ELR (cell line): ENCODE data around the gene OR4N5.
"Not testable (repeated sequence)": the region's sequence is repeated elsewhere in the genome, so short reads cannot be mapped to it uniquely, and the experiment has no call there.

ENCODE experiments used
- DNase-seq: peaks from one replicate; pipeline ENCODE4 v3.0.0-alpha.2; 2015; ENCODE audit warnings: low read depth

OR4N5 gene, protein sequence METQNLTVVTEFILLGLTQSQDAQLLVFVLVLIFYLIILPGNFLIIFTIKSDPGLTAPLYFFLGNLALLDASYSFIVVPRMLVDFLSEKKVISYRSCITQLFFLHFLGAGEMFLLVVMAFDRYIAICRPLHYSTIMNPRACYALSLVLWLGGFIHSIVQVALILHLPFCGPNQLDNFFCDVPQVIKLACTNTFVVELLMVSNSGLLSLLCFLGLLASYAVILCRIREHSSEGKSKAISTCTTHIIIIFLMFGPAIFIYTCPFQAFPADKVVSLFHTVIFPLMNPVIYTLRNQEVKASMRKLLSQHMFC

DNA sequence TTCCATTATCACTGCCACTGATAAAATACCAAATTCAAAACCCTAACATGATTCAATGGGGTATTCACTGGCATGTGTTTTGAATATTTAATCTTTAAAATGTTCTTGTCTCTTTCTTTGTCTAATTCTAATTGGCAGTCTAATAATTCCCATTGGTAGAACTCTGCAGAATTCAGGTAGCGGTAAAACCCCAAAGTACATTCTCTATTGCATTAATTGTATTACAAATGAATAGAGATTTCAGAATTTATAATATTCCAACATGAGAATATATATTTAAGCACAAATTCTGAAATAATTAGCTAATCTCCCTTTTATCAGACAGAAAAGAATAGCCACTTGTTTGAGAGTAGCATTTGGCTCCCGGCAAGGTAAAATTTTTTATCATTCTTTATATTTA is at the start of gene OR4N5:
Gene OR4N5 (plus strand): TSS at position 301 of the 400 bp plus-strand sequence. CDS start 4,916 bp downstream, outside the sequence.
- no peak for DNase-seq

DNA sequence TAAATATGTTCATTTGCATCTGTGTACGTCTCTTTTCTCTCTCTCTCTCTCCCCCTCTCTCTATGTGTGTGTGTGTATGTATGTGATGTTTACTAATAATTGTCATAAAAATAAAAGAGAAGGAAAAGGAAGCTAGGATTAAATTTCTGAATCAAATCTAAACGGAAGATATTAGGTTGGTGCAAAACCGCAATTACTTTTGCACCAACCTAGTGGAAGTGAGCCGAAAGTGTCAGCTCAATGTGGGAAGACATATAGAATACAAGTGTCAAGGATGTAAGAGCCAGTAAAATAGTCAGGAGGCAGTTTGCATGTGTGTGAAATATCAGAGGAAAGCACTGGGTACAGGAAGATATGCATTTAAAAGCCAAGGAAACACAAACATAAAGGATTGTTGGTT is 46.6 kb upstream of the OR4N5 start:
- DNase-seq: no peak

DNA sequence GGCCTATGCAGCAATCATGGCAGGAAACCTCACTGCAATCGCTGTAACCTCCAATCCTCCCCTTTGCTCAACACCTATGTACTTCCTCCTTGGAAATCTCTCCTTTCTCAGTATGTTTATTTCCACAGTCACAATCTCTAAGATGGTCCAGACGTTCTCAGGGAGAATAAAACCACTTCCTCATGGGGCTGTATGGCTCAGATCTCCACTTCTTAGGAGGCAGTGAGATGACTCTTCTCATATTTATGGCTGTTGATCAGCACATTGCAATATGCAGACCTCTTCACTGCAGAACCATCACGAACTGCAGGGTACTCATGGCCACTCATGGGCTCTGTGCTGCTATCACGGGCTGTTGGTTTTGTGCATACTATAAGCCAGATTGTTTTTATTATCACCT is 45.2 kb upstream of the OR4N5 start:
- no peak for DNase-seq

DNA sequence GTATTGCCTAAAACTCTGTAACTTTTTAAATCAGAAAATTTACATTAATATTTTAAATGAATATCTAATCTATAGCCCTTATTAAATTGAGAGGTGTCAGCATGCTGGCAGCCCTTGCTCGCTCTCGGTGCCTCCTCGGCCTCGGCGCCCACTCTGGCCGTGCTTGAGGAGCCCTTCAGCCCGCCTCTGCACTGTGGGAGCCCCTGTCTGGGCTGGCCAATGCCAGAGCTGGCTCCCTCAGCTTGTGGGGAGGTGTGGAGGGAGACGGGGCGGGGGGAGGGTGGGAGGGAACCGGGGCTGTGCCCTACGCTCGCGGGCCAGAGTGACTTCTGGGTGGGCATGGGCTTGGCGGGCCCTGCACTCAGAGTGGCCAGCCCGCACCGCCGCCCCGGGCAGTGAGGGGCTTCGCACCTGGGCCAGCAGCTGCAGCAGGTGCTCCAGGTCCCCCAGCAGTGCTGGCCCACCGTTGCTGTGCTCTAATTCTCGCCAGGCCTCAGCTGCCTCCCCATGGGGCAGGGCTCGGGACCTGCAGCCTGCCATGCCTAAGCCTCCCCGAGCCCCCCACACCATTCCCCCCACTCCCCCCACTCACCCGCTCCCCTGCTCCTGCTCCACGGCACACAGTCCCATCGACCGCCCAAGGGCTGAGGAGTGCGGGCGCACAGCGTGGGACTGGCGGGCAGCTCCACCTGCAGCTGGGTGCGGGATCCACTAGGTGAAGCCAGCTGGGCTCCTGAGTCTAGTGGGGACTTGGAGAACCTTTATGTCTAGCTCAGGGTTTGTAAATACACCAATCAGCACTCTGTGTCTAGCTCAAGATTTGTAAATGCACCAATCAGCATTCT is 39.5 kb upstream of the OR4N5 start:
- not testable (repeated sequence) for DNase-seq

DNA sequence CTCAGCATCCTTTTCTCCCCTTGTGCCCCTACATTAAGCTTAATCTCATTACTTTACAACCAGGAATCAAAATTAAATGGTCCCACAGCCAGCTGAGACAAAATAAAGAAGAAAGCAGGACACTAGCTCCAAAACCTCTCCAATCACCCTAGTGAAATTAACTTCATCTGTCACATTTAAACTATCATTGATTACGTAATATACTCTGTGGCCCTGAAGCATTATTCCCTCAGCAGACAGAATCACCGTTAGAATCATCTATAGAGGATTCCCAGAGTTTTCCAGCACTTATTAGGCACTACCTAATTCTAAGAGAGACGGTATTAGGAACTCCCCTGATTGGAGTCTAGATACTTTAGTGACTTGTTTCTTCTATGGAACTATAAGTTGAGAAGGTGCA is 28.2 kb upstream of the OR4N5 start, which contains the start of gene OR4K17:
Gene OR4K17 (plus strand): TSS at position 302 of the 400 bp plus-strand sequence. CDS start 6,761 bp downstream, outside the sequence.
- DNase-seq: no peak

DNA sequence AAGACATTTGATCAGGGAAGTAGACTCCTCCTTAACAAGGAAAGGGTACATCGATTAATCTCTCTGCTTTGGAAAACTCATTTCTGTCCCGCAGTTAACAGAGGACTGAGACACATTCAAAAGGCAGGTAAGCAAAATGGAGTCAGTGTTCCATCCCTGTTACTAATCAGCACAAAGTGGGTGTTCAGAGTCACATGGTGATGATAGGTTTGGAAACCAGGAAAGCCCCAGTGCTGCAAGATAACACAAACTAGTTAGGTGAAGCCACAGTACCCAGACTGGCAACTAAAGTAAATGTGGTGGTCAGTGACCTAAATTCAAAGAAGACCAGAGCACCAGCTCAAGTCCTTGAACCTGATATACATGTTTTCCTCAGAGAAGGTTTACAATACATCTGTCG is 26.3 kb upstream of the OR4N5 start:
- DNase-seq: no peak

DNA sequence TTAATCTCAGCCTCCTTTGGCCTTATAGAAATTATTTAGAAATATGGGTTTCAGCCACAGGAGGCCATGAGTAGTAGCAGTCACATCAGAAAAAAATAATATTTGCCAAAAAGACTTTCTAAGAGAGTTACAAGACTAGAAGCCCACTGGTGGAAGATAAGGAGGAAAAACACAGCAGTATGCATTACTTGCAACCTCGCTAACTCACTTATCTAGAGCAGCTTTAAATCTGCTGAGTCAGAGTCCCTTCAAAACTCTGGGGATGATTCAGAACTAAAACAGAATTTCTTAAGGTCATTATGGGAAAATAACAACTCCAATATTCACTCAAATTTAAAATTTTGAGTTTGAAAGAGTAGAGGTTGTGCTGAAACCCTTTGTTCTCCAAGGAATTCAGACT is 21.9 kb upstream of the OR4N5 start:
- DNase-seq: no peak

DNA sequence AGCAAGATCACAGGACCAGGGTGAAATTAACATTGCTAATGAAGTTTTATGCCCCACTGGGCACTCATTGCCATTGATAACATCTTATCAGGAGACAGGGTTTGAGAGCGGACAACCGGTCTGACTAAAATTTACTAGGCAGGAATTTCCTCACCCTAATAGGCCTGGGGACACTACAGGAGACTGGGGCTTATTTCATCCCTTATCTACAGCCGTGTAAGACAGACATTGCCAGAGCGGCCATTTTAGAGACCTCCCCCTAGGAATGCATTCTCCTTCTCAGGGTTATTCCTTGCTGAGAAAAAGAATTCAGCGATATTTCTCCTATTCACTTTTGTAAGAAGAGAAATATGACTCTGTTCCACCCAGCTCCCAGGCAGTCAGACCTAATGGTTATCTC is 19.8 kb upstream of the OR4N5 start:
- no peak for DNase-seq

DNA sequence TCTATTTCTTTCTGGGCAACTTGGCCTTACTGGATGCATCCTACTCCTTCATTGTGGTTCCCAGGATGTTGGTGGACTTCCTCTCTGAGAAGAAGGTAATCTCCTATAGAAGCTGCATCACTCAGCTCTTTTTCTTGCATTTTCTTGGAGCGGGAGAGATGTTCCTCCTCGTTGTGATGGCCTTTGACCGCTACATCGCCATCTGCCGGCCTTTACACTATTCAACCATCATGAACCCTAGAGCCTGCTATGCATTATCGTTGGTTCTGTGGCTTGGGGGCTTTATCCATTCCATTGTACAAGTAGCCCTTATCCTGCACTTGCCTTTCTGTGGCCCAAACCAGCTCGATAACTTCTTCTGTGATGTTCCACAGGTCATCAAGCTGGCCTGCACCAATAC is 5.3 kb downstream of the OR4N5 start:
- no peak for DNase-seq

DNA sequence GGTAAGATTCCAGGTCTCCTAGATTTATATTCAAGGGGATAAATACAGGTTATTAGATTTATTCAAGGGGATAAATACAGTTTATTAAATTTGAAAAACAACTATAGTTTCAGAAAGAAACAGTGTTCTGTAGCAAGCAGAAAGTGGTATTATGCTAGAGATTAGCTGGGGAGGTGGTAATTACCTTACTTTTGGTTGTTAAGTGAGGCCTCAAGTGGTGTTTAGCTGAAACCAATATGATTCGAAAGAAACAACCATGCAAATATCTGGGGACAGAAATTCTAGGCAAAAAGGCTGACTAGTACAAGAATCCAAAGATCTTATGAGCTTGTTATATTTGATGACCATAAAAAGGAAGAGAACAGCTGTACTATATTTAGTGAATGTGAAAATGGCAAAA is 6.2 kb downstream of the OR4N5 start:
- no peak for DNase-seq

DNA sequence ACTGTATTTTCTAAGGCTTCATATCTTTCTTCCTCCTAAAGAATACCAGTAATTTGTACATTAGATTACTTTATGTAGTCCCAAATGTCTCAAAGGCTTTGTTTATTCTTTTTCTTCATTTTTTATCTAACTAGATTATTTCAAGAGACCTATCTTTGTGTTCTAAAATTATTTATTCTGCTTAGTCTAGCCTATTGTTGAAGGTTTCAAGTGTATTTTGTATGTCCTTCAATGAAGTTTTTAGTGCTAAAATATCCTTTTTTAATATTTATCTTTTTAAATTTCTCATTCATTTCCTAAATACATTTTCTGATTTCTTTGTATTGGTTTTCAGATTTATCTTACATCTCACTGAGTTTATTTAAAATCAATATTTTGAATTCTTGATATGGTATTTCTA is 25.8 kb downstream of the OR4N5 start:
- DNase-seq: no peak

DNA sequence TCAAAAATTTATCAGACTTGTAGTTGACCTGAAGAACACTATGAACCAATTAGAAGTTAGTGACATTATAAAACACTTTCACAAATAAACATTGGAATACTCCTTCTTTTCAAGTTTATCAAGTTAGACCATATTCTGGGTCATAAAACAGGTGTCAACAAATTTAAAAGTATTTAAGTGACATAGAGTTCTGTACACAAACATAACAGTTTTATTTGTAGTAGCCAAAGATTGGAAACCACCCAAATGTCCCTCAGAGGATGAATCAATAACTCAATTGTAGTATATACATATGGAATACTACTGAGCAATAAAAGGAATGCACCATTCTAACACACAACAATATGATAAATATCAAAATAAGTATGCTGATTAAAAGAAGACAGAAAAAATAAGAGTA is 28.5 kb downstream of the OR4N5 start:
- no peak for DNase-seq

DNA sequence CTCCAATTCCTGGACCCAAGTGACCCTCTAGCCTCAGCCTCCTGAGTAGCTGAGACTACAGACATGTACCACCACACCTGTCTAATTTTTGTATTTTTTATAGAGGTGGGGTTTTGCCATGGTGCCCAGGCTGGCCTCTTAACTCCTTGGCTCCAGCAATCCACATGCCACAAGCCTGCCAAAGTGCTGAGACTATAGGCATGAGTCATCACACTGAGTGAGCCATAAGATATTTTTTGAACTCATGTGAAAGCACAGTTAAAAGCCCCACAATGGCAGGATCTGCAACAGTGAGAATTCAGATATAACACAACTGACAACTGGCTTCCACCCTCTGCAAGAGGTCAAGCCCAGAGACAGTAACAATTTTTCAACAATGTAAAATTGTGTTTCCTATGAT is 31.2 kb downstream of the OR4N5 start:
- peak; percentile 47 for DNase-seq

DNA sequence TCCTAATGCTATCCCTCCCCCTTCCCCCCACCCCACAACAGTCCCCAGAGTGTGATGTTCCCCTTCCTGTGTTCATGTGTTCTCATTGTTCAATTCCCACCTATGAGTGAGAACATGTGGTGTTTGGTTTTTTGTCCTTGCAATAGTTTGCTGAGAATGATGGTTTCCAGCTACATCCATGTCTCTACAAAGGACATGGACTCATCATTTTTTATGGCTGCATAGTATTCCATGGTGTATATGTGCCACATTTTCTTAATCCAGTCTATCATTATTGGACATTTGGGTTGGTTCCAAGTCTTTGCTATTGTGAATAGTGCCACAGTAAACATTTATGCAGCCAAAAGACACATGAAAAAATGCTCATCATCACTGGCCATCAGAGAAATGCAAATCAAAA is 35.6 kb downstream of the OR4N5 start:
- not testable (repeated sequence) for DNase-seq

DNA sequence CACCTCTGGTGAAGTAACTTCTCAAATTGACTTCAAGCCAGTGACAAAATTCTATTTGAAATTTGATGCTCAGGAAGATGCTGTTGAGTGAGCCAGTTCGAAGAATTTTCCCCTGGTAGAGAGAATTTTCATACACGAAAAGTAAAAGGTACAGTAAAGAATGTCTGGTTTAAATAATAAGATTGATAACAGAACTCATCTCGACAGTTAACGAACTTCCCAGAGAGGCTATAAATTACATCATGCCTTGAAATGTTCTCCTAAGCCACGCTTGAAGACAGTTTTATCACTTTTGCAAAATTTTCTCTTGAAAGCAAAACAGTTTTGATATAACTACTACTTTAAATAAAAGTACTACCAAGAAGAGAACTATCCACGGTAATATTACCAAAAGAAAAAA is 37.7 kb downstream of the OR4N5 start:
- no peak for DNase-seq

DNA sequence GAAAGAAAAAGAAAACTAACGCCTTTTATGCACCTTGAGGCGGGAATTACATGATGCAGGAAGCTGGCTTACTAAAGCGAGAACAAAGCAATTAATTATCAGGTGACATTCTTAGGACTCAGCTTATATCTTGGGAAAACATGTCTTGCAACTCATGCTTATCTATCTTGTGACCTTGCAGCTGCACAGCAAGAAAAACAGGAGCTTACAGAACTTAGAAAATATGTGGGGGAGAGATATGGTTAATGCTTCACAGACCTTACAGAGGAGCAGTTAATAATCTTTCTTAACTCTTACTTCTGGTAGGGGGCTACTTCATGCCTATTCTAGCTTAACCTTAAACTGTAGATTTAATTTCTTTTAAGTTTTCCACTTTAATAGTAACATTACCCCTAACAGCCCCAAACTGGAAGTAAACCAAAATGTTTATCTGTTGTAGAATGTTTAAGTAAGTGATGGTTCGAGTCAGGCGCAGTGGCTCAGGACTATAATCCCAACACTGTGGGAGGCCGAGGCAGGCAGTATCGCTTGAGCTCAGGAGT is 38.9 kb downstream of the OR4N5 start:
- DNase-seq: no peak

DNA sequence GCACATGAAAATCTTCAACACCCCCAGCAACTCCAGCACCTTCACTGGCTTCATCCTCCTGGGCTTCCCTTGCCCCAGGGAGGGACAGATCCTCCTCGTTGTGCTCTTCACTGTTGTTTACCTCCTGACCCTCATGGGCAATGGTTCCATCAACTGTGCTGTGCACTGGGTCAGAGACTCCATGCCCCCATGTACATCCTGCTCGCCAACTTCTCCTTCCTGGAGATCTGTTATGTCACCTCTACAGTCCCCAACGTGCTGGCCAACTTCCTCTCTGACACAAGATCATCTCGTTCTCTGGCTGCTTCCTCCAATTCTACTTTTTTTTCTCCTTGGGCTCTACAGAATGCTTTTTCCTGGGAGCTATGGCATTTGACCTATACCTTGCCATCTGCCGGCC is 40.6 kb downstream of the OR4N5 start:
- no peak for DNase-seq

DNA sequence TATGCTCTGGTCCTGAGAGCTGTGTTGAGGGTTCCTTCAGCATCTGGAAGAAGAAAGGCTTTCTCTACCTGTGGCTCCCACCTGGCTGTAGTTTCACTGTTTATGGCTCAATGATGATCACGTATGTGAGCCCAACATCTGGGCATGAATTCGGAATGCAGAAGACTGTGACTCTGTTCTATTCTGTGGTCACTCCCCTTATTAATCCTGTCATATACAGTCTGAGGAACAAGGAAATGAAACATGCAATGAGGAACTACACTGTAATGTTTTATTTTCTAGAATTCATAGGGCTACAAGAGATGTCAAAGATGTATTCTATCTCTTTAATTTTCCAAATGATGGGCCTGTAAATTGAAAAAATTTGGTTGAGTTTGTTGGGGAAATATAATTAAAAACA is 41.3 kb downstream of the OR4N5 start:
- DNase-seq: no peak

DNA sequence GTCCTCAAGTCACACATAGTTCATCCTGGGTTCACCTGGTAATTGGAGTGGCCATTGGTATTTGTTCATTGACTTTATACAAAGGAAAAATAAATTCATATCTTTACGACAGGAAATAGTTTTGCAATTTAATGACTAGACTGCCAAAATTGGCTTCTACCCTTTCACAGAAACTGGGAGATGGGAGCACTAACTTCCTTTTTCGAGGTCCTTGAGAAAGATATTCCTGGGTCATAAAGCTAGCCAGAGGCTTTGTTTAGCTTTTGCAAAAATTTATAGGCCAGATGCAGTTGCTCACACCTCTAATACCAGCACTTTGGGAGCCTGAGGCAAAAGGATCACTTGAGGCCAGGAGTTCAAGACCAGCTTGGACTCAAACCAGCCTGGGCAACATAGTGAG is 41.9 kb downstream of the OR4N5 start:
- no peak for DNase-seq

DNA sequence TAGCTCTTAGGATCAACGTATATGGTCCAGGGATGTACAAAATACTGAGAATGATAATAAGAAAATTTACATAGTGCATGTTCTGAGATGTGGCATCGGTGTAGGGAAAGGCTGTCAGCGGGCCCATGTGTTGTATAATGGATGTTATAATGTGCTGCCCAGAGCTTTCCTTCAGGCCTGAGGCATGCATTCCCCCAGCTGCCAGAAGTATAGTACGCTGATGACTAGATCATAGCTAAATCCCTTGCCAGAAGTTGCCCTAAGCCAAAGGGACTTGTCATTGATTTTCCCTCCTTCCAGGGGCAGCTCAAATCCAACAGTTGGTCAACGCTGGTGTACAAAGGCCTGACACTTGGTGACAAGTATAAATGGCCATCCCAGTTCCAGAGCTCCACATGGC is 45.6 kb downstream of the OR4N5 start:
- DNase-seq: no peak

DNA sequence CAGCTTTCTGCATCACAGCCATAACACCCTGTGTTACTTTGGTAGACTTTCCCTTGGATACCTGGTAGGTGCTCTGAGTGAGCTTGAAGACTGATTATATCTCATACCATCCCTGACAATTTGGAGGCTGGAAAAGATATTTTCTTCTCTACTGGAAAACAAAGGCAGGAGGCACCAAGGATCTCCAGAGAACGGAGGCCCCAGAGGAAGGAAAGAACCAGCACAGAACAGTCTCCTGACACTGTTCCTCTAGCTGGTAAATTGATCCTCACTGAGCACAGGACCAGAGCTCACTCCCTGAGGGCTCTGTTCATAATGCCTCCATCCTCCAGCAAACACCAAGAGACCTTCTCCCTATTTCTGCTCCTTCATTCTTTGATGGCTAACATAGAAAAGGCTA is 52.0 kb downstream of the OR4N5 start, which contains the start of gene OR11G2:
Gene OR11G2 (plus strand): TSS at position 301 of the 400 bp plus-strand sequence. CDS start 6,542 bp downstream, outside the sequence.
- no peak for DNase-seq

DNA sequence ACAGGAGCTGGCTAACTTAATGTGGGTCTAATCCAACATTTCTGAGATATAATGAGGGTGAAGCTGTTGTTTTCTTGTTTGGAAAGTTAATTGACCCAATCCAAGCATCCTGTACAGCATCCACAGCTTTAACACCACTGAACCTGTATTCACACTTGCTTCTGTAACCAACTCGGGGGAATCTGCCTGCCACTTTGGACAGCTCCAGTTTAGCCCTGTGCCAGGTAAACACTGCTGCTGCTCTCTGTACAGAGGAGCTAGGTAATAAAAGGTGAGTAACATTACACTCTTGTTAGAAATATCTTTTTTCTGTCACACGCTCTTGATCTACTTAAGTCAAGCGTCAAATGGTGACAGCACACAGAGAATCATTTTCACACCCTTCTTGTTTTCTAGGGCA is 52.8 kb downstream of the OR4N5 start:
- no peak for DNase-seq

DNA sequence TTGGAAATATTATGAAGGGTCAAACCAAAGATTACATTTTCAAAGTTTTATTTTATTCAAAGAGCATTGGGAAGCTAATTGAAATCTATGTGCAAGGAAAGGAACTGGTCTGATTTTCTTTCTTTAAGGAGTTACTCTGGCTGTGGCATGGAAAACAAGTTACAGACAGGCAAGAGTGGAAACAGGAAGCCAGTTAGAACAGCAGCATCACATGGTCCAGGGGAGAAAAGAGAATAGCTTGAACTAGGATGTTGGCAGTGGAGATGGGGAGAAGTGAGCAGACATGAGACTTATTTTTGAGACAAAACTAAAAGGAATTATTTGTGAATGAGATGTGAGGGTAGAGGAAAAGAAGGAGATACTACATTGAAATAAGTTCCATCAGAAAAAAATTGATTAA is 55.5 kb downstream of the OR4N5 start:
- DNase-seq: no peak
